Left cardiac atrium (tissue), 4 donors: ENCODE results near the gene ZNF606. TPM values are rescaled to one million over a fixed set of nuclear protein-coding genes. Genes with fewer than 3 reads are reported as not detected.

Experiments
- ATAC-seq, 2 donors: fragments of 200-7000 bp; cut with Tn5 transposase; one replicate each; pipeline ENCODE4 v1.9.1; 2020; ENCODE audit warnings: mild to moderate bottlenecking in 2 of 2, moderate library complexity in 2 of 2
- DNase-seq: peaks from one replicate; pipeline ENCODE4 v3.0.0-alpha.2; 2020
- intact Hi-C, 2 donors: fragments of 100-400 bp; cut with DNase I; formaldehyde crosslinking; loops; one replicate each; pipeline versions ENCODE4 v1.14.1 to v1.15.1; 2022 to 2023
- total RNA-seq, 2 donors: library from RNA; stranded (reverse); fragmentation: NEBNext Ultra II Directional; extraction: Animal tissue kit (Norgen Biotek cat#: 25700); gene quantifications; one replicate each; pipeline ENCODE4 v1.2.1, GENCODE V29; 2021
- donor health status: DM: no; HTN: yes; CAD: no.
- donor health status: DM: no; HTN: yes; CAD: no; lungs with severe emphysema.
- donor health status: DM: yes; HTN: yes; CAD: no.
- donor health status: Dilated cardiomyopathy.

The ZNF606 gene
- total RNA-seq, 2 donors from 2014 or later: 11.4 to 13.8 TPM

GRCh38 chr19:57947419-57948134 lies 55.0 kb downstream of the ZNF606 start, which contains the start of gene ZNF256:
Gene ZNF256 (minus strand): TSS chr19:57947706. CDS start chr19:57947474, 232 bp downstream.
- ATAC-seq: peak; percentile 99 to 100
- intact Hi-C loops: no loop called here
- DNase-seq: peak; percentile 98

DNA sequence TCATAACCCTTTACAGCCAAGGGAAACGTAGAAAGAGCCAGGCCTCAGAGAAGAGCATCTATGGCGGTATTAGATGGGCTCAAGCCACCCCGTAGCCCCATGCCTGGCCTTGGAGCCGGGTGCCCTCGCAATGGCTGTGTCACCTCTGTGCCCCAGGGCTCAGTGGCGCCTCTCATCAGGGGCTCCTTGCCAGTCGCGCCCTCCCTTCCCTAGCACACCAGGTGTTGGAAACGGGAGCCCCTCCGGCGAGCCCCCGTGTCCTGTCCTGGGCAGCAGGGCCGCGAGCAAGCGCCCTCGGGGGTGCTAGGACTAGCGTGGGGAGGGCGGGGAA lies 55.6 kb downstream of the ZNF606 start:
- peak; percentile 28 for DNase-seq
- intact Hi-C loops: no loop called here
- no peak for ATAC-seq

- intact Hi-C loops: no loop called here
- ATAC-seq (no peak), DNase-seq (no peak)
These were observed 56.3 kb downstream of the ZNF606 start for GRCh38 chr19:57946316-57946715.

GRCh38 chr19:57941593-57941992 lies 61.0 kb downstream of the ZNF606 start:
- no peak for DNase-seq
- intact Hi-C loops: no loop called here
- ATAC-seq: no peak

DNA sequence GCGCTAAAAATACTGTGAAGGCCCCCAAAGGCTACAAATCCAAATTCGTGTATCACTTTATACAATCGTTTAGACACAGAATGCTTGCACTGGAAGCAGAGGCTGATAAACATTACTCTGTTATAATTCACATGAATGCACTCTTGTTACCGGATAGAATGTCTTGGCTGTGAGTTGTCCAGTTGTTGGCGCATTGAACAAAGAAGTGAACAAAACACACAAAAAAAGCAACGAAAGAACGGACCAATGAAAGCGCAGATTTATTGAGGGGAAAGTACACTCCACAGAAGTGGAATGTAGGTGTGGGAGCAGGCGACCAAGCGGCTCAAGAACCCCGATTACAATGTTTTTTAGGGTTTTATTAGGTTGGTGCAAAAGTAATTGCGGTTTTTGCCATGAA lies 66.9 kb downstream of the ZNF606 start:
- intact Hi-C loops: no loop called here
- ATAC-seq: no peak
- DNase-seq: no peak

DNA sequence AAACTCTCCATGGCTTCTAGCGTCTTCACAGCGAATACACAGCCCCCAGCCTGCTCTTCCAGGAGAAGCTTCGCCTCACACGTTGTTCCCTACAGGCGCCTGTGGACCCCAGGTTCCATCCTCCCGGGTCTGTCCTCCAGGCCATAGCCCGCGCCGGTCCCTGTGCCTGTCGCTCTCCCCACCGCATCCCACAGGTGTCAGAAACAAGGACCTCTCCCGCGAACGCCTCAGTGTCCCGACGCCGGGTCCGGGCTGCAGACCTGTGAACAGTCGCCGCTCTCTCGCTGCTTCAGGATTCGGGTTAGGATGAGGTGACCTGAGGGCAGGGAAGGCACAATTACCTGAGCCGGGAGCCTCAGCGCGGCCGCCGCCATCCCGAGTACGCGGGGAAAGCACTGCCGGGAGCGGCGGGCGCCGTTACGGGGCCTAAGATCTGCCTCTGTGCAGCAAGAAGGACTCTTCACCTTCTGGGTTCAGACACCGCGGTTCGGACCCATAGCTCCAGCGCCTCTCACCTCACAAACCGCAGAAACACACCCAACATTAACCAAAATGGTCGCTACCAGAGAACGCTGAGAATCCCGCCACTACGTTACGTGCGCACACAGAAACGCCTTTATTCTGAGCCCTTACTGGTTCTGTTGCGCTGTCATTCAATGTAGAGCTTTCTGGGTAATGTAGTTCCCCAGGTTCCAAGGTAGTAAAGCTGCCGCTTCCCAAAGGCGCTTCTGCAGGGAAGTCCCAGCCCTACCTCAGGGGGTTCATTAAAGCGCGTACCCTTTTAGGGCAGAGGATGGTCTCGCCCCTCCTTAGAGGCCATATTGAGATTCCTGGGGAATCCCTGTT lies 67.6 kb downstream of the ZNF606 start, which contains the start of gene ZNF418:
ZNF418 (minus strand) TSS at position 583 of the 846 bp plus-strand sequence. CDS start 1,580 bp downstream, outside the sequence.
- intact Hi-C loops: no loop called here
- ATAC-seq (peak; percentile 99 to 100), DNase-seq (peak; percentile 57)

- ATAC-seq: no peak
- intact Hi-C loops: no loop called here
- no peak for DNase-seq
These were observed 75.0 kb downstream of the ZNF606 start for GRCh38 chr19:57927587-57927986.

Other genes with a start within 250 kb of the ZNF606 start
- 1 to 10 TPM; 9.3 to 9.5 TPM for gene ZNF586, start 233.1 kb downstream of the ZNF606 start, total RNA-seq
- gene ZNF552, start 187.9 kb downstream of the ZNF606 start, total RNA-seq: 1 to 10 TPM; 3.3 to 4.6 TPM
- gene ZNF587B, start 172.5 kb downstream of the ZNF606 start, total RNA-seq: 1 to 10 TPM; 5.9 to 8.7 TPM
- gene ZNF587, start 153.0 kb downstream of the ZNF606 start, total RNA-seq: 10 to 100 TPM; 18.6 to 20.9 TPM
- 10 to 100 TPM; 10.8 to 10.9 TPM for gene ZNF814, start 113.8 kb downstream of the ZNF606 start, total RNA-seq
- 10 to 100 TPM; 11.9 to 13.4 TPM for gene ZNF417, start 86.2 kb downstream of the ZNF606 start, total RNA-seq
- 10 to 100 TPM in 1 of 2 donors, 1 to 10 TPM in 1; 9.1 to 10.5 TPM for gene ZNF418, start 67.4 kb downstream of the ZNF606 start, total RNA-seq
- gene ZNF256, start 55.1 kb downstream of the ZNF606 start, total RNA-seq: 10 to 100 TPM in 1 of 2 donors, 1 to 10 TPM in 1; 9.6 to 15.3 TPM
- 1 to 10 TPM; 2.0 to 2.1 TPM for gene C19orf18, start 28.3 kb downstream of the ZNF606 start, total RNA-seq
- under 1 TPM in 1 of 2 donors, not detected in 1; 0.42 TPM for gene ZSCAN1, start 31.2 kb upstream of the ZNF606 start, total RNA-seq
- gene ZNF135, start 56.5 kb upstream of the ZNF606 start, total RNA-seq: 1 to 10 TPM; 2.5 to 3.4 TPM
- gene ZSCAN18, start 95.4 kb upstream of the ZNF606 start, total RNA-seq: 10 to 100 TPM; 54.0 to 60.9 TPM
- gene ZNF329, start 148.0 kb upstream of the ZNF606 start, total RNA-seq: 1 to 10 TPM; 7.0 to 8.8 TPM
- gene ZNF274, start 180.2 kb upstream of the ZNF606 start, total RNA-seq: 10 to 100 TPM; 20.9 to 28.3 TPM
- 10 to 100 TPM; 20.2 to 21.8 TPM for gene ZNF544, start 226.1 kb upstream of the ZNF606 start, total RNA-seq